OCI-LY1 (cell line): ENCODE measurements around the gene GTF2H4.

Experiments
- CTCF ChIP-seq: fragments of 200-600 bp; sonication (generic), shearing (Covaris generic); IDR thresholded peaks from 2 replicates; pipeline ENCODE4 v1.5.1; 2017; ENCODE audit warnings: mild to moderate bottlenecking, antibody characterized with exemption, low read length, moderate library complexity, mixed read lengths
- EZH2 ChIP-seq: fragments of 200-600 bp; sonication (generic), shearing (Covaris generic); IDR thresholded peaks from 2 replicates; pipeline ENCODE4 v1.8.0; 2017; ENCODE audit warnings: borderline replicate concordance, mixed run types, mild to moderate bottlenecking, antibody characterized with exemption, low read length, moderate library complexity, mixed read lengths

- TF ChIP-seq CTCF (no peak), EZH2 (no peak)
Observed at GRCh38 chr6:30893666-30894065, 14.3 kb upstream of the GTF2H4 start.
